Measurements from ENCODE around the gene FUT3.

The FUT3 gene

GRCh38 chr19:5821521-5822180 lies 29.6 kb downstream of the FUT3 start:
- Histone ChIP-seq H3K9me3 (replicated peaks in 1 of 11) (no peaks in the 10 kb centered on the region), H3K27me3 (no peaks in the 10 kb centered on the region), H3K4me3 (no peak overlapping the region), H3K4me1 (peaks cover 2 to 16% (median 9%) of the 10 kb centered on the region in 10 experiments; a peak in 19 of 20 replicates), H4K20me1 (no peaks in the 10 kb centered on the region), H3K4me2 (no peak overlapping the region), H3K27ac (no peak overlapping the region), H3K36me3 (no peaks in the 10 kb centered on the region), H3K9ac (no peak overlapping the region)
- no peak for TF ChIP-seq Cebpa-rat (IDR thresholded peaks at IDR 0.05)

GRCh38 chr19:5820785-5821184 lies 30.5 kb downstream of the FUT3 start:
- Histone ChIP-seq H3K36me3 (no peaks in the 10 kb centered on the region), H3K9me3 (replicated peaks in 1 of 11) (no peaks in the 10 kb centered on the region), H3K27me3 (no peaks in the 10 kb centered on the region), H3K4me2 (no peak overlapping the region), H4K20me1 (no peaks in the 10 kb centered on the region), H3K4me1 (peaks cover 0 to 8% (median 3%) of the 10 kb centered on the region in 10 experiments; a peak in 5 of 20 replicates), H3K27ac (no peak overlapping the region), H3K9ac (no peak overlapping the region), H3K4me3 (no peak overlapping the region)
- no peak for TF ChIP-seq Cebpa-rat (IDR thresholded peaks at IDR 0.05)

GRCh38 chr19:5818594-5818993 lies 32.7 kb downstream of the FUT3 start:
- Histone ChIP-seq H4K20me1 (no peaks in the 10 kb centered on the region), H3K9ac (no peak overlapping the region), H3K27ac (no peak overlapping the region), H3K4me1 (peaks cover 0 to 11% (median 3%) of the 10 kb centered on the region in 10 experiments; a peak in 5 of 20 replicates), H3K9me3 (replicated peaks in 1 of 11) (no peaks in the 10 kb centered on the region), H3K27me3 (no peaks in the 10 kb centered on the region), H3K4me3 (no peak overlapping the region), H3K4me2 (no peak overlapping the region), H3K36me3 (no peaks in the 10 kb centered on the region)
- TF ChIP-seq Cebpa-rat (IDR thresholded peaks at IDR 0.05): no peak

GRCh38 chr19:5817218-5817617 lies 34.0 kb downstream of the FUT3 start:
- TF ChIP-seq Cebpa-rat (IDR thresholded peaks at IDR 0.05): no peak
- no peaks in the 10 kb centered on the region for H3K27me3 ChIP-seq
- no peak overlapping the region for H3K27ac ChIP-seq
- H3K4me2 ChIP-seq: no peak overlapping the region
- H3K36me3 ChIP-seq: no peaks in the 10 kb centered on the region
- no peaks in the 10 kb centered on the region for H4K20me1 ChIP-seq
- no peak overlapping the region for H3K4me3 ChIP-seq
- no peaks in the 10 kb centered on the region for H3K9me3 ChIP-seq (replicated peaks in 1 of 11)
- no peak overlapping the region for H3K9ac ChIP-seq
- H3K4me1 ChIP-seq: peaks cover 0 to 11% (median 3%) of the 10 kb centered on the region in 10 experiments; a peak in 5 of 20 replicates

- no peak overlapping the region for H3K27ac ChIP-seq
- TF ChIP-seq Cebpa-rat (IDR thresholded peaks at IDR 0.05): no peak
- H3K27me3 ChIP-seq: no peaks in the 10 kb centered on the region
- H3K4me1 ChIP-seq: peaks cover 0 to 11% (median 3%) of the 10 kb centered on the region in 10 experiments; a peak in 5 of 20 replicates
- H3K36me3 ChIP-seq: no peaks in the 10 kb centered on the region
- no peaks in the 10 kb centered on the region for H4K20me1 ChIP-seq
- no peak overlapping the region for H3K4me2 ChIP-seq
- H3K9me3 ChIP-seq (replicated peaks in 1 of 11): no peaks in the 10 kb centered on the region
- H3K9ac ChIP-seq: no peak overlapping the region
- H3K4me3 ChIP-seq: no peak overlapping the region
Observed at GRCh38 chr19:5814852-5815246, 36.4 kb downstream of the FUT3 start.

- H3K4me2 ChIP-seq: no peak overlapping the region
- H4K20me1 ChIP-seq: no peaks in the 10 kb centered on the region
- H3K4me3 ChIP-seq: no peak overlapping the region
- H3K4me1 ChIP-seq: peaks cover 0 to 13% (median 4%) of the 10 kb centered on the region in 10 experiments; a peak in 10 of 20 replicates
- H3K9me3 ChIP-seq (replicated peaks in 1 of 11): no peaks in the 10 kb centered on the region
- H3K9ac ChIP-seq: no peak overlapping the region
- H3K27me3 ChIP-seq: no peaks in the 10 kb centered on the region
- TF ChIP-seq Cebpa-rat (IDR thresholded peaks at IDR 0.05): no peak
- no peak overlapping the region for H3K27ac ChIP-seq
- H3K36me3 ChIP-seq: no peaks in the 10 kb centered on the region
Observed at GRCh38 chr19:5814123-5814851, 37.0 kb downstream of the FUT3 start.

GRCh38 chr19:5811117-5811516 lies 40.1 kb downstream of the FUT3 start:
- Histone ChIP-seq H3K4me2 (no peak overlapping the region), H3K27me3 (peaks cover 1 to 10% (median 5%) of the 10 kb centered on the region in 11 experiments; a peak in 19 of 22 replicates), H3K36me3 (no peaks in the 10 kb centered on the region), H4K20me1 (no peaks in the 10 kb centered on the region; a peak in 1 of 22 replicates), H3K4me3 (no peak overlapping the region), H3K27ac (no peak overlapping the region), H3K9me3 (replicated peaks in 1 of 11) (no peaks in the 10 kb centered on the region), H3K9ac (no peak overlapping the region), H3K4me1 (peaks cover 0 to 22% (median 16%) of the 10 kb centered on the region in 10 experiments; a peak in 17 of 20 replicates)
- no peak for TF ChIP-seq Cebpa-rat (IDR thresholded peaks at IDR 0.05)

- H3K9ac ChIP-seq: peak overlapping the region in 1 of 11 experiments; percentile 0; a peak in 1 of 22 replicates
- no peak for TF ChIP-seq Cebpa-rat (IDR thresholded peaks at IDR 0.05)
- H3K9me3 ChIP-seq (replicated peaks in 1 of 11): no peaks in the 10 kb centered on the region
- no peak overlapping the region for H3K4me3 ChIP-seq
- H3K4me1 ChIP-seq: peaks cover 0 to 33% (median 22%) of the 10 kb centered on the region in 10 experiments; a peak in 17 of 20 replicates
- peak overlapping the region in 8 of 11 experiments; percentile 16 to 60 (median 38); a peak in 8 of 22 replicates for H3K4me2 ChIP-seq
- peaks cover 0 to 2% (median 0%) of the 10 kb centered on the region in 11 experiments; a peak in 3 of 22 replicates for H4K20me1 ChIP-seq
- peaks cover 16 to 27% (median 21%) of the 10 kb centered on the region in 11 experiments for H3K27me3 ChIP-seq
- no peaks in the 10 kb centered on the region for H3K36me3 ChIP-seq
- H3K27ac ChIP-seq: peak overlapping the region in 3 of 11 experiments; percentile 32 to 36 (median 32); a peak in 3 of 22 replicates
Observed at GRCh38 chr19:5809469-5809868, 41.8 kb downstream of the FUT3 start.

GRCh38 chr19:5809053-5809452 lies 42.2 kb downstream of the FUT3 start:
- no peak overlapping the region for H3K4me3 ChIP-seq
- no peaks in the 10 kb centered on the region for H3K36me3 ChIP-seq
- H3K4me2 ChIP-seq: peak overlapping the region in 8 of 11 experiments; percentile 16 to 60 (median 38); a peak in 9 of 22 replicates
- H3K4me1 ChIP-seq: peaks cover 0 to 37% (median 25%) of the 10 kb centered on the region in 10 experiments; a peak in 17 of 20 replicates
- peak overlapping the region in 3 of 11 experiments; percentile 32 to 36 (median 32); a peak in 3 of 22 replicates for H3K27ac ChIP-seq
- TF ChIP-seq Cebpa-rat (IDR thresholded peaks at IDR 0.05): peak in 6 of 11 experiments; percentile 15 to 75 (median 34); a peak in 5 of 22 replicates
- 0 out of 22 replicates have a peak overlapping the region, but pooled peaks of 1 of the 11 experiments have one; percentile 0 for H3K9ac ChIP-seq
- peaks cover 0 to 5% (median 0%) of the 10 kb centered on the region in 11 experiments; a peak in 3 of 22 replicates for H4K20me1 ChIP-seq
- peaks cover 20 to 31% (median 25%) of the 10 kb centered on the region in 11 experiments for H3K27me3 ChIP-seq
- H3K9me3 ChIP-seq (replicated peaks in 1 of 11): no peaks in the 10 kb centered on the region
